ENCODE measurements around the gene PFDN1. TPM values are rescaled to one million over a fixed set of nuclear protein-coding genes. Genes with fewer than 3 reads are reported as not detected.
"Not testable (repeated sequence)": the region's sequence is repeated elsewhere in the genome, so short reads cannot be mapped to it uniquely, and the experiment has no call there.

The PFDN1 gene, protein sequence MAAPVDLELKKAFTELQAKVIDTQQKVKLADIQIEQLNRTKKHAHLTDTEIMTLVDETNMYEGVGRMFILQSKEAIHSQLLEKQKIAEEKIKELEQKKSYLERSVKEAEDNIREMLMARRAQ
- total RNA-seq: 10 to 100 TPM; 56.3 to 57.9 TPM

DNA sequence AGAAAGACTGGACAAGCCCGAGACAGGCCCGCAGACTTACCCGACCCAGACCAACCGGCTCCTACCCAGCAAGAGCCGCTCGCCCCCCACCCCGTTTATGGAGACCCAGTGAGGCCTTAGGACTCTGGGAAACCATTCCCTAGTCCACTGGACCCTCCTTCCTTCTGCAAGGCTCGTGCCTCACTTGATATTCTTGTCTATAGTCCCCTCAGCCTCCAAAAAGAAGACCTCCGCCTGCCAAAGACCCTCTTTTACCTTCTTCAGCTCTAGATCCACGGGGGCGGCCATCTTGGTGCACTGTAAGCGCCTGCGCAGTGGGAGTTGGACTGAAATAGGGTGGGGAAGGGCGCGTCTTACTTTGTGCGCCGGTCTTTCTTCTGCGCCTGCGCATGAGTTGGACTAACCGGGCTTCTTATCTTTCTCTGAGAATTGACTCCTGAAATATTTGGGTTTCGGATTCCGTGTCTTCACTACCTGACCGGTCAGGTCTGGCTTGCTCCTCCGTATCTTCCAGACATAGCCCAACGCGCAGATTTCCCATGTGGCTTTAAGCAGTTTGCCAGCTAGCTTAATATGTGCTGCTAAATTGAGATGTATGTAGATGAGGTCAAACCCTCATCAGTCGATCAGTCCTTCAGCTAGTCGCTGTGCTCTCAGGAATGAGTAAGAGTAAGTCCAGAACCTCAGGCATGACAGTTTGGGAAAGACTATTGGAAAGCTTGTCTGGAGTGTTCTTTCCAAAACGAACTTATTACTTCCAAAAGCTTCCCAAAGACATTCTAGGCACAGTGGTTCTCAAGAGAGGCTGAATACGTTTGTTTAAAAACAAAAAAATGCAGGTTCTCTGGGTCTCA lies at the start of gene PFDN1:
TSS of gene PFDN1 (minus strand) at position 316 of the 854 bp plus-strand sequence. CDS start at position 288, 28 bp downstream.
- H3K36me3 Mint-ChIP-seq (ENCODE audit: insufficient read depth in 2 of 2): peaks cover 2 to 9% of the 10 kb centered on the region in 2 donors
- H3K27me3 Mint-ChIP-seq (ENCODE audit: low read depth): no peaks in the 10 kb centered on the region
- ATAC-seq (replicated peaks in 1 of 2) (peak; percentile 97 to 99), DNase-seq (peak; percentile 91 to 94)
- peaks cover 41% of the 10 kb centered on the region for H3K4me1 Mint-ChIP-seq (ENCODE audit: low read depth)
- peak within 1 kb of the TSS; percentile 97 for H3K27ac Mint-ChIP-seq
- H3K9me3 Mint-ChIP-seq: no peaks in the 10 kb centered on the region
- H3K4me3 Mint-ChIP-seq: peak within 1 kb of the TSS; percentile 97

DNA sequence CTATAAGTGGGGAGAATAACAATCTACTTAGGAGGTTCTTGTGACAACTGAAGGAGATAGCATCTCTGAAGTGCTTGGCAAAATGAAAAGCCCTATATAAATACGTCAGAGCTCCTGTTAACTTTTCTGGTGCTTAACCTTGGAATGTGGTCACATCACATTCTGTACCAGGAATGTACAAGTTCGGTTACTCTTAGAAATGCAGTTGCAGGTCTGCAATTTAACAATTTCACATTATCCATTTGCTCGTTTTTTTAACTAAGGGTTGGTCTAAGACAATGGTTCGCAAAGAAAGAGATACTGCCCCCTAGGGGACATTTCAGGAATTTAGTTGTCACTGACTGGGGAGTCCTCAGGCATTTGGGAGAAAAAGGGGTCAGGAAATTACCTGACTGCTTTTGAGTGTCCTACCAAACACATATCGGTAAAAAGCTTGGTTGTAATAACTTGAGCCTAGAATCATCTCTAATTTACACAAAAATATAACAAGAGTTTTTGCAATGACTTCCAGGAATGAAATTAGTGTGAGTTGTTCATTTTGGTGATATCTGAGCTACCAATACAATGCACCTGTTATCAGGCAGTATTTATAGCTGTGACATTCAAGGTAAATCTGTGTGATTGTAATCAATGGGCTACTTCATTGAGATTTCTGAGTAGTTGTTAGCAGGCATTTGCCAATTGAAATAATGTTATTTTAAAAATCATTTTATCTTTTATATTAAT lies 48.9 kb upstream of the PFDN1 start:
- Mint-ChIP-seq H3K4me1 (ENCODE audit: low read depth) (peaks cover 15% of the 10 kb centered on the region), H3K9me3 (no peaks in the 10 kb centered on the region), H3K27me3 (ENCODE audit: low read depth) (no peaks in the 10 kb centered on the region), H3K4me3 (peak overlapping the region in 1 of 2 donors; percentile 39), H3K36me3 (ENCODE audit: insufficient read depth in 2 of 2) (no peaks in the 10 kb centered on the region), H3K27ac (no peak overlapping the region)
- peak; percentile 67 to 81 for DNase-seq
- ATAC-seq (replicated peaks in 1 of 2): peak; percentile 85 to 87

- DNase-seq (no peak), ATAC-seq (replicated peaks in 1 of 2) (no peak)
- Mint-ChIP-seq H3K27ac (no peak overlapping the region), H3K9me3 (no peaks in the 10 kb centered on the region), H3K36me3 (ENCODE audit: insufficient read depth in 2 of 2) (peaks cover 2% of the 10 kb centered on the region in 2 donors), H3K27me3 (ENCODE audit: low read depth) (no peaks in the 10 kb centered on the region), H3K4me3 (no peak overlapping the region), H3K4me1 (ENCODE audit: low read depth) (peaks cover 31% of the 10 kb centered on the region)
Observed at GRCh38 chr5:140349244-140349643, 46.3 kb upstream of the PFDN1 start.

- Mint-ChIP-seq H3K27me3 (ENCODE audit: low read depth) (no peaks in the 10 kb centered on the region), H3K4me3 (no peak overlapping the region), H3K9me3 (no peaks in the 10 kb centered on the region), H3K36me3 (ENCODE audit: insufficient read depth in 2 of 2) (peaks cover 2% of the 10 kb centered on the region in 2 donors), H3K27ac (no peak overlapping the region), H3K4me1 (ENCODE audit: low read depth) (peaks cover 43% of the 10 kb centered on the region)
- no peak for DNase-seq
- ATAC-seq (replicated peaks in 1 of 2): no peak
Observed at GRCh38 chr5:140348104-140348503, 45.2 kb upstream of the PFDN1 start.

- no peaks in the 10 kb centered on the region for H3K9me3 Mint-ChIP-seq
- H3K4me1 Mint-ChIP-seq (ENCODE audit: low read depth): peaks cover 50% of the 10 kb centered on the region
- ATAC-seq (replicated peaks in 1 of 2): no peak
- H3K27ac Mint-ChIP-seq: no peak overlapping the region
- H3K4me3 Mint-ChIP-seq: peak overlapping the region; percentile 60 to 72
- no peak for DNase-seq
- peaks cover 2% of the 10 kb centered on the region in 2 donors for H3K36me3 Mint-ChIP-seq (ENCODE audit: insufficient read depth in 2 of 2)
- no peaks in the 10 kb centered on the region for H3K27me3 Mint-ChIP-seq (ENCODE audit: low read depth)
Observed at GRCh38 chr5:140347360-140347759, 44.5 kb upstream of the PFDN1 start.

- peak; percentile 54 to 66 for DNase-seq
- H3K4me3 Mint-ChIP-seq: peak within 1 kb of the TSS; percentile 82 to 85
- H3K27ac Mint-ChIP-seq: peak within 1 kb of the TSS; percentile 16
- peaks cover 56% of the 10 kb centered on the region for H3K4me1 Mint-ChIP-seq (ENCODE audit: low read depth)
- peak; percentile 71 to 74 for ATAC-seq (replicated peaks in 1 of 2)
- no peaks in the 10 kb centered on the region for H3K9me3 Mint-ChIP-seq
- peaks cover 4 to 5% of the 10 kb centered on the region in 2 donors for H3K36me3 Mint-ChIP-seq (ENCODE audit: insufficient read depth in 2 of 2)
- H3K27me3 Mint-ChIP-seq (ENCODE audit: low read depth): no peaks in the 10 kb centered on the region
Observed at GRCh38 chr5:140346348-140347221, 43.7 kb upstream of the PFDN1 start, which contains the start of gene HBEGF. TSS of gene HBEGF (minus strand) at chr5:140346603. CDS start at chr5:140346328, 275 bp downstream.

DNA sequence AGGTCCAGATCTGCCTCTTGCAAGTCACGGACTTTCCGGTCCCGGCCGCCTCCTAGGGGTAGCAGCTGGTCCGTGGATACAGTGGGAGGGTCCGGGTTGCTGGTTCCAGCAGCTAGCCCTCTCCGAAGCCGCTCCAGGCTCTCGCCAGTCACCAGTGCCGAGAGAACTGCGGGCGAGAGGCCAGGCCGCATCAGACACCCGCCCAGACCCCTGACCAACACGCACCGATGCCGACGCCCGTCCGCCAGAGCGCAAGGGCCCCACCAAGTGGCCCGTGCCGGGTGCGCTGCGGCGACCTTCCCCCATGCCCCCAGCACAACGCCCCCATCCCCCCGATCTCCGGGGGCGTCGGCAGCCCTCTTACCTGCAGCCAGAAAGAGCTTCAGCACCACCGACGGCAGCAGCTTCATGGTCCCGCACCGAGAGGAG lies 43.0 kb upstream of the PFDN1 start:
- peaks cover 56% of the 10 kb centered on the region for H3K4me1 Mint-ChIP-seq (ENCODE audit: low read depth)
- peaks cover 4 to 5% of the 10 kb centered on the region in 2 donors for H3K36me3 Mint-ChIP-seq (ENCODE audit: insufficient read depth in 2 of 2)
- H3K9me3 Mint-ChIP-seq: no peaks in the 10 kb centered on the region
- H3K4me3 Mint-ChIP-seq: peak overlapping the region; percentile 82 to 85
- no peak overlapping the region for H3K27ac Mint-ChIP-seq
- DNase-seq: peak in 1 of 2 donors; percentile 29
- H3K27me3 Mint-ChIP-seq (ENCODE audit: low read depth): no peaks in the 10 kb centered on the region
- ATAC-seq (replicated peaks in 1 of 2): peak in 1 of 2 donors; percentile 39

- DNase-seq (peak; percentile 39 to 41), ATAC-seq (replicated peaks in 1 of 2) (peak; percentile 44 to 48)
- peaks cover 5 to 7% of the 10 kb centered on the region in 2 donors for H3K36me3 Mint-ChIP-seq (ENCODE audit: insufficient read depth in 2 of 2)
- H3K4me3 Mint-ChIP-seq: peak overlapping the region; percentile 82 to 85
- H3K9me3 Mint-ChIP-seq: no peaks in the 10 kb centered on the region
- H3K27ac Mint-ChIP-seq: no peak overlapping the region
- H3K27me3 Mint-ChIP-seq (ENCODE audit: low read depth): no peaks in the 10 kb centered on the region
- peaks cover 61% of the 10 kb centered on the region for H3K4me1 Mint-ChIP-seq (ENCODE audit: low read depth)
Observed at GRCh38 chr5:140344683-140345423, 42.0 kb upstream of the PFDN1 start.

- H3K27ac Mint-ChIP-seq: peak overlapping the region; percentile 55
Observed at GRCh38 chr5:140343849-140344248, 40.9 kb upstream of the PFDN1 start.

GRCh38 chr5:140342896-140343295 lies 40.0 kb upstream of the PFDN1 start:
- H3K27me3 Mint-ChIP-seq (ENCODE audit: low read depth): no peaks in the 10 kb centered on the region
- peak overlapping the region; percentile 78 for H3K4me3 Mint-ChIP-seq
- peaks cover 5 to 7% of the 10 kb centered on the region in 2 donors for H3K36me3 Mint-ChIP-seq (ENCODE audit: insufficient read depth in 2 of 2)
- peaks cover 61% of the 10 kb centered on the region for H3K4me1 Mint-ChIP-seq (ENCODE audit: low read depth)
- ATAC-seq (replicated peaks in 1 of 2) (no peak), DNase-seq (no peak)
- no peaks in the 10 kb centered on the region for H3K9me3 Mint-ChIP-seq
- H3K27ac Mint-ChIP-seq: peak overlapping the region; percentile 83

More at GRCh38 chr5:140343849-140344248, 40.9 kb upstream of the PFDN1 start:
- not testable (repeated sequence) for H3K36me3 Mint-ChIP-seq (ENCODE audit: insufficient read depth in 2 of 2); H3K9me3 Mint-ChIP-seq; ATAC-seq (replicated peaks in 1 of 2); H3K27me3 Mint-ChIP-seq (ENCODE audit: low read depth); DNase-seq
- Mint-ChIP-seq H3K4me3 (peak overlapping the region; percentile 82 to 85), H3K4me1 (ENCODE audit: low read depth) (peaks cover 61% of the 10 kb centered on the region)

DNA sequence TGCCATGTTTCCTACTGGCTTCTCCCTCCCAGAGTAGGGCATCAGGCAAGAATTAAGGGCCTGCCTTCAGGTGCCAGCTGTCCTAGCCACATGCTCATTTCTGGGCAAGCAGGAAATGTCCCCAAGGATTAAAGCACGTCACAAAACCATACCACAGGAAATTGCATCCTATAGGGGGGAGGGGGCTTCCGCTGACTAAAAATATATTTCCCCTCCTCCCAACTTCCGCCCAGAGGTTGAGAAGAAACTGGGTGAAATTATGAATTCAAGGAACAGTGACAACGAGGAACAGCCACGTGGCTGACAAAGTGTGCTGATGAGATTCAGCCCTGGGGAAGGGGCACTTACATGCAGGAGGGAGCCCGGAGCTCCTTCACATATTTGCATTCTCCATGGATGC lies 39.4 kb upstream of the PFDN1 start:
- peaks cover 57% of the 10 kb centered on the region for H3K4me1 Mint-ChIP-seq (ENCODE audit: low read depth)
- peaks cover 5 to 7% of the 10 kb centered on the region in 2 donors for H3K36me3 Mint-ChIP-seq (ENCODE audit: insufficient read depth in 2 of 2)
- H3K27ac Mint-ChIP-seq: peak overlapping the region; percentile 83
- H3K4me3 Mint-ChIP-seq: peak overlapping the region; percentile 78
- DNase-seq: peak; percentile 27 to 37
- ATAC-seq (replicated peaks in 1 of 2): peak in 1 of 2 donors; percentile 20
- H3K9me3 Mint-ChIP-seq: no peaks in the 10 kb centered on the region
- no peaks in the 10 kb centered on the region for H3K27me3 Mint-ChIP-seq (ENCODE audit: low read depth)
